Measurements from ENCODE around the gene GABRG3.

GRCh38 chr15:27028858-27029477, 58.0 kb downstream of the GABRG3 start:
- TF ChIP-seq CTCF (IDR thresholded peaks at IDR 0.05) (no peak), POLR2A (IDR thresholded peaks at IDR 0.05) (no peak)

Data from breast epithelium (tissue), 3 donors.